RWPE2 (cell line): ENCODE data around the gene KIAA0825.
A peak's percentile ranks its signal among the peaks of the same experiment; 100 is the strongest.

Source experiments
- ATAC-seq: fragments of 200-7000 bp; cut with Tn5 transposase; 3 replicates; pipeline ENCODE4 v1.9.1; 2021; ENCODE audit warnings: low read depth
- DNase-seq: peaks from one replicate; pipeline ENCODE4 v3.0.0-alpha.2; 2020; ENCODE audit warnings: low spot score
- H3K27ac ChIP-seq: fragments of 450-650 bp; 2 replicates; pipeline ENCODE4 v1.5.1; 2017; ENCODE audit warnings: mild to moderate bottlenecking; ENCODE audit not compliant: poor library complexity, severe bottlenecking
- H3K27me3 ChIP-seq: fragments of 250-450 bp; sonication (Bioruptor Pico); 2 replicates; pipeline ENCODE4 v1.5.1; 2021; ENCODE audit warnings: mild to moderate bottlenecking, moderate library complexity; ENCODE audit not compliant: insufficient read depth, poor library complexity, severe bottlenecking
- H3K36me3 ChIP-seq: fragments of 250-450 bp; sonication (Bioruptor Pico); 2 replicates; pipeline ENCODE4 v1.5.1; 2020; ENCODE audit warnings: low read depth, mild to moderate bottlenecking, moderate library complexity
- H3K4me1 ChIP-seq: fragments of 250-450 bp; sonication (Bioruptor Pico); 2 replicates; pipeline ENCODE4 v1.5.1; 2021; ENCODE audit warnings: mild to moderate bottlenecking, moderate library complexity; ENCODE audit not compliant: insufficient read depth, poor library complexity, severe bottlenecking
- H3K4me3 ChIP-seq: fragments of 250-450 bp; sonication (Bioruptor Pico); 2 replicates; pipeline ENCODE4 v1.5.1; 2021; ENCODE audit warnings: mild to moderate bottlenecking, moderate library complexity; ENCODE audit not compliant: severe bottlenecking
- H3K9me3 ChIP-seq: fragments of 250-450 bp; sonication (Bioruptor Pico); 2 replicates; pipeline ENCODE4 v1.5.1; 2021; ENCODE audit warnings: mild to moderate bottlenecking, moderate library complexity; ENCODE audit not compliant: severe bottlenecking
- CTCF ChIP-seq: fragments of 450-650 bp; IDR thresholded peaks from one replicate; pipeline ENCODE4 v1.5.1; 2017; ENCODE audit warnings: mild to moderate bottlenecking, moderate library complexity; ENCODE audit not compliant: poor library complexity, severe bottlenecking

The KIAA0825 gene

GRCh38 chr5:94113087-94113486 lies 505.3 kb downstream of the KIAA0825 start:
- Histone ChIP-seq H3K4me3 (no peak overlapping the region), H3K4me1 (no peaks in the 10 kb centered on the region), H3K27ac (no peak overlapping the region), H3K9me3 (no peaks in the 10 kb centered on the region), H3K27me3 (no peaks in the 10 kb centered on the region), H3K36me3 (no peaks in the 10 kb centered on the region)
- DNase-seq = no peak
- no peak for TF ChIP-seq CTCF
- ATAC-seq = no peak

GRCh38 chr5:94111209-94112004 lies 507.0 kb downstream of the KIAA0825 start:
- Histone ChIP-seq H3K9me3 (no peaks in the 10 kb centered on the region), H3K4me3 (peak overlapping the region; percentile 49), H3K36me3 (no peaks in the 10 kb centered on the region), H3K4me1 (no peaks in the 10 kb centered on the region), H3K27me3 (no peaks in the 10 kb centered on the region), H3K27ac (peak overlapping the region; percentile 48)
- peak; percentile 96 for DNase-seq
- peak; percentile 90 for ATAC-seq
- no peak for TF ChIP-seq CTCF

GRCh38 chr5:94103514-94104245 lies 514.7 kb downstream of the KIAA0825 start:
- no peak for TF ChIP-seq CTCF
- H3K4me3 ChIP-seq = no peak overlapping the region
- no peak for ATAC-seq
- no peak overlapping the region for H3K27ac ChIP-seq
- no peaks in the 10 kb centered on the region for H3K4me1 ChIP-seq
- no peaks in the 10 kb centered on the region for H3K36me3 ChIP-seq
- DNase-seq = no peak
- H3K9me3 ChIP-seq = no peaks in the 10 kb centered on the region
- no peaks in the 10 kb centered on the region for H3K27me3 ChIP-seq
